Hepatocyte (in vitro differentiated cells): ENCODE measurements around the gene ARSG. TPM values are rescaled to one million over a fixed set of nuclear protein-coding genes. Genes with fewer than 3 reads are reported as not detected.

Experiments used
- DNase-seq: peaks from one replicate; pipeline ENCODE4 v3.0.0-alpha.2; 2016; ENCODE audit warnings: low spot score
- H2AFZ ChIP-seq: fragments of 200-600 bp; sonication (generic); 2 replicates; pipeline ENCODE4 v1.6.0; 2016; ENCODE audit warnings: antibody characterized with exemption, mild to moderate bottlenecking
- H3K27ac ChIP-seq: fragments of 200-600 bp; sonication (generic); 2 replicates; pipeline ENCODE4 v1.5.1; 2016; ENCODE audit warnings: mild to moderate bottlenecking
- H3K27me3 ChIP-seq: fragments of 200-600 bp; sonication (generic); 2 replicates; pipeline ENCODE4 v1.6.1; 2016
- H3K36me3 ChIP-seq: fragments of 200-600 bp; sonication (generic); replicated peaks from 2 replicates; pipeline ENCODE4 v1.5.1; 2016; ENCODE audit warnings: low read depth; ENCODE audit not compliant: insufficient read depth
- H3K4me1 ChIP-seq: fragments of 200-600 bp; sonication (generic); 2 replicates; pipeline ENCODE4 v1.5.1; 2016; ENCODE audit warnings: mild to moderate bottlenecking, moderate library complexity; ENCODE audit not compliant: insufficient read depth
- H3K4me2 ChIP-seq: fragments of 200-600 bp; sonication (generic); 2 replicates; pipeline ENCODE4 v1.6.0; 2016
- H3K4me3 ChIP-seq: fragments of 200-600 bp; sonication (generic); 2 replicates; pipeline ENCODE4 v1.5.1; 2016; ENCODE audit warnings: mild to moderate bottlenecking
- H3K79me2 ChIP-seq: fragments of 200-600 bp; sonication (generic); 2 replicates; pipeline ENCODE4 v1.6.0; 2017; ENCODE audit warnings: mild to moderate bottlenecking
- H3K9me2 ChIP-seq: fragments of 200-600 bp; sonication (generic); replicated peaks from 2 replicates; pipeline ENCODE4 v1.6.0; 2017; ENCODE audit warnings: mild to moderate bottlenecking; ENCODE audit not compliant: insufficient read depth
- H3K9me3 ChIP-seq: fragments of 200-600 bp; sonication (generic); 2 replicates; pipeline ENCODE4 v1.5.1; 2016; ENCODE audit warnings: low read depth, mild to moderate bottlenecking
- H4K20me1 ChIP-seq: fragments of 200-600 bp; sonication (generic); 2 replicates; pipeline ENCODE4 v1.6.0; 2016; ENCODE audit warnings: mild to moderate bottlenecking; ENCODE audit not compliant: insufficient read depth, poor library complexity, severe bottlenecking
- CTCF ChIP-seq: fragments of 200-600 bp; sonication (generic); IDR thresholded peaks from 2 replicates; pipeline ENCODE4 v1.5.1; 2016; ENCODE audit warnings: antibody characterized with exemption, mild to moderate bottlenecking; ENCODE audit not compliant: poor library complexity
- EZH2 ChIP-seq: fragments of 200-600 bp; sonication (generic); IDR thresholded peaks from 2 replicates; pipeline ENCODE4 v1.6.1; 2016; ENCODE audit warnings: antibody characterized with exemption, mild to moderate bottlenecking, borderline replicate concordance
- EZH2phosphoT487 ChIP-seq: fragments of 200-600 bp; sonication (generic); IDR thresholded peaks from one replicate; pipeline ENCODE4 v1.6.1; 2018; ENCODE audit warnings: antibody characterized with exemption, mild to moderate bottlenecking, low read depth, moderate library complexity; ENCODE audit not compliant: unreplicated experiment, severe bottlenecking
- WGBS: methylation state at CpG from one replicate; pipeline ENCODE4 v1.1.6; 2016; ENCODE audit warnings: low lambda C conversion rate; ENCODE audit errors: missing lambda C conversion rate; 5-methylcytosine and 5-hydroxymethylcytosine counted together
- polyA plus RNA-seq: library from polyadenylated mRNA; unstranded; fragments of >200 nt; fragmentation: Nextera tagmentation; extraction: Ambion mirVana; gene quantifications from 2 replicates; pipeline ENCODE4 v1.2.1, GENCODE V29; 2016
- total RNA-seq: library from RNA; depleted of rRNA; stranded (reverse); fragments of >200 nt; gene quantifications from 2 replicates; pipeline ENCODE4 v1.2.3, GENCODE V29; 2014

ARSG gene
- total and polyA plus RNA-seq, 2 experiments from 2014 or later = 1.3 to 1.4 TPM

- Histone ChIP-seq H3K4me3 (no peak overlapping the region), H3K27me3 (no peaks in the 10 kb centered on the region), H3K4me2 (no peak overlapping the region), H3K4me1 (no peaks in the 10 kb centered on the region), H3K79me2 (no peaks in the 10 kb centered on the region), H2AFZ (no peak overlapping the region), H3K36me3 (no peaks in the 10 kb centered on the region), H3K9me2 (no peaks in the 10 kb centered on the region), H3K9me3 (no peaks in the 10 kb centered on the region), H4K20me1 (no peaks in the 10 kb centered on the region), H3K27ac (no peak overlapping the region)
- no peak for DNase-seq
- WGBS = 100% methylated on average over 9 of the region's 9 CpGs
- no peak for TF ChIP-seq CTCF
- TF ChIP-seq EZH2 = no peak
- TF ChIP-seq EZH2phosphoT487 = no peak
Observed at GRCh38 chr17:68334393-68334792, 43.1 kb downstream of the ARSG start.

GRCh38 chr17:68341482-68341881, 50.2 kb downstream of the ARSG start:
- 91% methylated on average over 5 of the region's 5 CpGs for WGBS
- no peak for TF ChIP-seq EZH2
- TF ChIP-seq CTCF = no peak
- no peak for TF ChIP-seq EZH2phosphoT487
- H3K4me3 ChIP-seq = no peak overlapping the region
- H4K20me1 ChIP-seq = no peaks in the 10 kb centered on the region
- H3K9me3 ChIP-seq = no peaks in the 10 kb centered on the region
- no peaks in the 10 kb centered on the region for H3K4me1 ChIP-seq
- no peaks in the 10 kb centered on the region for H3K9me2 ChIP-seq
- no peaks in the 10 kb centered on the region for H3K27me3 ChIP-seq
- no peaks in the 10 kb centered on the region for H3K79me2 ChIP-seq
- DNase-seq = no peak
- no peak overlapping the region for H2AFZ ChIP-seq
- no peak overlapping the region for H3K27ac ChIP-seq
- no peak overlapping the region for H3K4me2 ChIP-seq
- H3K36me3 ChIP-seq = no peaks in the 10 kb centered on the region

- no peaks in the 10 kb centered on the region for H3K27me3 ChIP-seq
- DNase-seq = no peak
- no peak overlapping the region for H3K4me2 ChIP-seq
- H3K9me2 ChIP-seq = no peaks in the 10 kb centered on the region
- WGBS = 91% methylated on average over 5 of the region's 5 CpGs
- no peaks in the 10 kb centered on the region for H3K36me3 ChIP-seq
- no peak overlapping the region for H3K4me3 ChIP-seq
- H3K9me3 ChIP-seq = no peaks in the 10 kb centered on the region
- TF ChIP-seq EZH2phosphoT487 = no peak
- no peak for TF ChIP-seq EZH2
- no peak for TF ChIP-seq CTCF
- H3K79me2 ChIP-seq = no peaks in the 10 kb centered on the region
- H3K27ac ChIP-seq = no peak overlapping the region
- no peaks in the 10 kb centered on the region for H3K4me1 ChIP-seq
- no peak overlapping the region for H2AFZ ChIP-seq
- no peaks in the 10 kb centered on the region for H4K20me1 ChIP-seq
Observed at GRCh38 chr17:68343976-68344375, 52.7 kb downstream of the ARSG start.

- H3K4me3 ChIP-seq = no peak overlapping the region
- H4K20me1 ChIP-seq = no peaks in the 10 kb centered on the region
- H3K36me3 ChIP-seq = no peaks in the 10 kb centered on the region
- no peak for TF ChIP-seq CTCF
- H3K9me3 ChIP-seq = no peaks in the 10 kb centered on the region
- no peak overlapping the region for H2AFZ ChIP-seq
- no peak for DNase-seq
- no peak overlapping the region for H3K4me2 ChIP-seq
- H3K9me2 ChIP-seq = no peaks in the 10 kb centered on the region
- H3K27ac ChIP-seq = no peak overlapping the region
- no peaks in the 10 kb centered on the region for H3K79me2 ChIP-seq
- no peaks in the 10 kb centered on the region for H3K27me3 ChIP-seq
- WGBS = 91% methylated on average over 4 of the region's 4 CpGs
- H3K4me1 ChIP-seq = no peaks in the 10 kb centered on the region
Observed at GRCh38 chr17:68344701-68345136, 53.4 kb downstream of the ARSG start.
